HCT116 (cell line): ENCODE results near the gene WDR62. TPM values are rescaled to one million over a fixed set of nuclear protein-coding genes. Genes with fewer than 3 reads are reported as not detected.

Experiments
- ATAC-seq: fragments of 200-7000 bp; cut with Tn5 transposase; 2 replicates; pipeline ENCODE4 v1.9.1; 2020; ENCODE audit warnings: mild to moderate bottlenecking, moderate library complexity
- BruUV-seq: library from RNA; stranded (reverse); fragments of 400-500 nt; replicated peaks from 2 replicates; lab custom pipeline; 2021; lab: Mats Ljungman, UMichigan
- CTCF ChIA-PET: fragments of 300-600 bp; sonication (Branson Sonifier 250); formaldehyde crosslinking; loops from one replicate; lab custom pipeline; 2021; ENCODE audit warnings: antibody characterized with exemption; lab: Charles Lee
- POLR2A ChIA-PET: fragments of 300-600, 350-600 bp; sonication (Branson Sonifier 250); formaldehyde crosslinking; loops from one replicate; lab custom pipeline; 2021; ENCODE audit warnings: antibody characterized with exemption; lab: Charles Lee
- RAD21 ChIA-PET, 2 experiments: fragments of 300-600 bp; sonication (Branson Sonifier 250); formaldehyde crosslinking; loops; one replicate each; lab custom pipeline; 2023; ENCODE audit warnings: low total read pairs in 2 of 2; ENCODE audit not compliant: uncharacterized antibody in 2 of 2, unreplicated experiment in 2 of 2, low non-redundant PET in 1 of 2; lab: Charles Lee
- DNase-seq: peaks from one replicate; pipeline ENCODE4 v3.0.0-alpha.2; 2010; ENCODE audit warnings: low read depth, low spot score
- H2AFZ ChIP-seq: fragments of 200-600 bp; shearing (Covaris generic), sonication (generic); 2 replicates; pipeline ENCODE4 v1.6.1; 2017; ENCODE audit warnings: low read depth, mixed run types, mixed read lengths, antibody characterized with exemption, low read length; ENCODE audit not compliant: poor library complexity, severe bottlenecking
- H3K27ac ChIP-seq: 2 replicates; pipeline ENCODE4 v1.5.1; 2012; ENCODE audit warnings: low read depth, low read length
- H3K27me3 ChIP-seq: fragments of 200-600 bp; sonication (generic); 2 replicates; pipeline ENCODE4 v1.6.1; 2016; ENCODE audit warnings: mixed run types, low read length, mixed read lengths; ENCODE audit not compliant: insufficient read depth
- H3K36me3 ChIP-seq, 2 experiments: fragments of 200-500 bp in 1 of 2; fragments of 200-600 bp in 1 of 2; sonication (Bioruptor generic) in 1 of 2; sonication (generic) in 1 of 2; 2 replicates each; pipeline versions ENCODE4 v1.5.1 to v1.6.1; 2014 to 2016; ENCODE audit warnings: low read length in 2 of 2, inconsistent platforms in 1 of 2, mixed read lengths in 1 of 2, mixed run types in 1 of 2; ENCODE audit not compliant: insufficient read depth in 2 of 2, control insufficient read depth in 1 of 2
- H3K4me1 ChIP-seq, 2 experiments: fragments of 200-600 bp in 1 of 2; sonication (generic) in 1 of 2; 2 replicates each; pipeline versions ENCODE4 v1.5.1 to v1.6.1; 2012 to 2017; ENCODE audit warnings: low read length in 2 of 2, inconsistent platforms in 1 of 2, mild to moderate bottlenecking in 1 of 2, mixed read lengths in 1 of 2, mixed run types in 1 of 2, moderate library complexity in 1 of 2; ENCODE audit not compliant: insufficient read depth in 2 of 2, control insufficient read depth in 1 of 2
- H3K4me2 ChIP-seq: fragments of 200-600 bp; sonication (generic); 2 replicates; pipeline ENCODE4 v1.6.1; 2017; ENCODE audit warnings: mixed run types, low read length, mixed read lengths
- H3K4me3 ChIP-seq, 2 experiments: fragments of 200-600 bp in 1 of 2; sonication (generic) in 1 of 2; replicated peaks in 1 of 2; 2 replicates each; pipeline ENCODE4 v1.5.1; 2011 to 2016; ENCODE audit warnings: low read length in 2 of 2, control low read depth in 1 of 2, low read depth in 1 of 2, mild to moderate bottlenecking in 1 of 2, mixed read lengths in 1 of 2, mixed run types in 1 of 2
- H3K79me2 ChIP-seq: fragments of 200-600 bp; sonication (generic); 2 replicates; pipeline ENCODE4 v1.6.1; 2017; ENCODE audit warnings: mild to moderate bottlenecking, mixed run types, low read length, moderate library complexity, mixed read lengths; ENCODE audit not compliant: insufficient read depth
- H3K9ac ChIP-seq: fragments of 200-600 bp; sonication (generic); 2 replicates; pipeline ENCODE4 v1.6.1; 2016; ENCODE audit warnings: low read length, mixed read lengths
- H3K9me2 ChIP-seq: fragments of 200-600 bp; sonication (generic), shearing (Covaris generic); 2 replicates; pipeline ENCODE4 v1.6.1; 2017; ENCODE audit warnings: mixed run types, mild to moderate bottlenecking, moderate library complexity; ENCODE audit not compliant: insufficient read depth
- H3K9me3 ChIP-seq, 2 experiments: fragments of 200-500 bp in 1 of 2; fragments of 200-600 bp in 1 of 2; sonication (Bioruptor generic) in 1 of 2; sonication (generic) in 1 of 2; 2 replicates each; pipeline ENCODE4 v1.6.1; 2014 to 2017; ENCODE audit warnings: low read length in 2 of 2, mixed read lengths in 2 of 2, inconsistent platforms in 1 of 2, low read depth in 1 of 2, mild to moderate bottlenecking in 1 of 2, mixed run types in 1 of 2, moderate library complexity in 1 of 2; ENCODE audit not compliant: control insufficient read depth in 1 of 2, insufficient read depth in 1 of 2
- H4K20me1 ChIP-seq: fragments of 200-600 bp; sonication (generic), shearing (Covaris generic); 2 replicates; pipeline ENCODE4 v1.6.1; 2017; ENCODE audit warnings: mixed run types, mild to moderate bottlenecking, moderate library complexity; ENCODE audit not compliant: insufficient read depth
- CBX3 ChIP-seq: IDR thresholded peaks from 2 replicates; pipeline ENCODE4 v1.6.1; 2012; ENCODE audit warnings: low read depth
- CEBPB ChIP-seq: IDR thresholded peaks from 2 replicates; pipeline ENCODE4 v1.6.1; 2012; ENCODE audit warnings: low read depth
- CTCF ChIP-seq, 3 experiments: fragments of 200-600 bp in 1 of 3; sonication (generic) in 1 of 3; IDR thresholded peaks in 2 of 3; conservative IDR thresholded peaks in 1 of 3; 2 replicates each; pipeline ENCODE4 v1.5.1; 2012 to 2017; ENCODE audit warnings: low read depth in 2 of 3, low read length in 2 of 3, antibody characterized with exemption in 1 of 3, borderline replicate concordance in 1 of 3, control low read depth in 1 of 3, mild to moderate bottlenecking in 1 of 3, mixed read lengths in 1 of 3, mixed run types in 1 of 3, moderate library complexity in 1 of 3; ENCODE audit not compliant: insufficient read depth in 1 of 3
- EGR1 ChIP-seq: IDR thresholded peaks from 2 replicates; pipeline ENCODE4 v1.6.1; 2012; ENCODE audit warnings: low read depth
- ELF1 ChIP-seq: IDR thresholded peaks from 2 replicates; pipeline ENCODE4 v1.6.1; 2012; ENCODE audit warnings: low read depth, borderline replicate concordance
- EZH2 ChIP-seq: fragments of 200-600 bp; sonication (generic); IDR thresholded peaks from 2 replicates; pipeline ENCODE4 v1.6.1; 2017; ENCODE audit warnings: antibody characterized with exemption, mixed run types
- EZH2phosphoT487 ChIP-seq: fragments of 200-600 bp; IDR thresholded peaks from 2 replicates; pipeline ENCODE4 v1.6.1; 2018; ENCODE audit warnings: antibody characterized with exemption, borderline replicate concordance
- FOSL1 ChIP-seq: IDR thresholded peaks from 2 replicates; pipeline ENCODE4 v1.6.1; 2012; ENCODE audit warnings: low read depth
- JUND ChIP-seq: IDR thresholded peaks from 2 replicates; pipeline ENCODE4 v1.6.1; 2012
- MAX ChIP-seq: IDR thresholded peaks from 2 replicates; pipeline ENCODE4 v1.6.1; 2012
- POLR2A ChIP-seq: IDR thresholded peaks from 2 replicates; pipeline ENCODE4 v1.7.0; 2011; ENCODE audit warnings: borderline replicate concordance; ENCODE audit not compliant: insufficient read depth, insufficient read length; ENCODE audit errors: extremely low read depth
- RAD21 ChIP-seq: IDR thresholded peaks from 2 replicates; pipeline ENCODE4 v1.6.1; 2012; ENCODE audit warnings: low read depth, mild to moderate bottlenecking
- SIN3A ChIP-seq: IDR thresholded peaks from 2 replicates; pipeline ENCODE4 v1.6.1; 2012; ENCODE audit warnings: low read depth
- SP1 ChIP-seq: IDR thresholded peaks from 2 replicates; pipeline ENCODE4 v1.6.1; 2012; ENCODE audit warnings: low read depth
- YY1 ChIP-seq: IDR thresholded peaks from 2 replicates; pipeline ENCODE4 v1.6.1; 2011; ENCODE audit warnings: low read length, low read depth, moderate library complexity, mild to moderate bottlenecking; ENCODE audit not compliant: insufficient replicate concordance; ENCODE audit errors: extremely low read depth
- ZBTB33 ChIP-seq: IDR thresholded peaks from 2 replicates; pipeline ENCODE4 v1.6.1; 2011; ENCODE audit warnings: mild to moderate bottlenecking, low read length, moderate library complexity; ENCODE audit not compliant: insufficient replicate concordance; ENCODE audit errors: extremely low read depth
- ZFX ChIP-seq: fragments of 450-650 bp; IDR thresholded peaks from 2 replicates; pipeline ENCODE4 v1.6.1; 2017
- ZNF274 ChIP-seq: fragments of 200-500 bp; sonication (Bioruptor generic); IDR thresholded peaks from 2 replicates; pipeline ENCODE4 v1.6.1; 2014; ENCODE audit warnings: mild to moderate bottlenecking, low read depth, low read length, inconsistent platforms
- intact Hi-C: fragments of 100-400 bp; cut with micrococcal nuclease; formaldehyde crosslinking; loops from 2 replicates; pipeline ENCODE4 v1.10.0; 2022
- total RNA-seq: library from RNA; stranded (reverse); gene quantifications from one replicate; pipeline ENCODE4 v1.2.1, GENCODE V29; 2021; ENCODE audit not compliant: unreplicated experiment

Gene WDR62
- total RNA-seq, 1 experiment from 2014 or later: 17.0 TPM

- Histone ChIP-seq H3K27ac (no peak overlapping the region), H3K4me1 (no peaks in the 10 kb centered on the region), H3K9me2 (no peaks in the 10 kb centered on the region)
- intact Hi-C loops: no loop called here
- ChIA-PET RAD21 (no interaction called here), CTCF (no interaction called here)
- no TSS peak for BruUV-seq
- no peak for TF ChIP-seq MAX
- TF ChIP-seq, all 23 proteins: peak for 0
- POLR2A ChIA-PET: no interaction called here
- H3K36me3 ChIP-seq: peaks cover 10 to 32% of the 10 kb centered on the region in 2 experiments
- no peak overlapping the region for H3K9ac ChIP-seq
- H4K20me1 ChIP-seq: no peaks in the 10 kb centered on the region
- ATAC-seq: no peak
- no peaks in the 10 kb centered on the region for H3K27me3 ChIP-seq
- DNase-seq: no peak
- no peak overlapping the region for H2AFZ ChIP-seq
- no peaks in the 10 kb centered on the region for H3K9me3 ChIP-seq
- no peak overlapping the region for H3K4me2 ChIP-seq
- no peaks in the 10 kb centered on the region for H3K79me2 ChIP-seq
- no peak overlapping the region for H3K4me3 ChIP-seq
These were observed 36.4 kb downstream of the WDR62 start for GRCh38 chr19:36090910-36091695.

GRCh38 chr19:36092566-36092965, 37.9 kb downstream of the WDR62 start:
- ATAC-seq: no peak
- no TSS peak for BruUV-seq
- POLR2A ChIA-PET: no interaction called here
- TF ChIP-seq EZH2phosphoT487: no peak
- TF ChIP-seq POLR2A: no peak
- no peak for TF ChIP-seq YY1
- no peak for TF ChIP-seq ZFX
- TF ChIP-seq EZH2: no peak
- TF ChIP-seq ZNF274: no peak
- TF ChIP-seq SP1: no peak
- no peak for TF ChIP-seq ELF1
- no peak for TF ChIP-seq RAD21
- TF ChIP-seq CTCF (IDR thresholded peaks at IDR 0.05 in 2 of 3, conservative IDR thresholded peaks at IDR 0.05 in 1 of 3; ENCODE audit: borderline replicate concordance in 1 of 3, insufficient read depth in 1 of 3, low read depth in 2 of 3, low read length in 2 of 3): no peak
- no peak for TF ChIP-seq FOSL1
- no peak for TF ChIP-seq SIN3A
- TF ChIP-seq EGR1: no peak
- no peak for TF ChIP-seq ZBTB33
- no peak for TF ChIP-seq CBX3
- TF ChIP-seq JUND: no peak
- TF ChIP-seq CEBPB: no peak

More at GRCh38 chr19:36092566-36092965, 37.9 kb downstream of the WDR62 start:
- Histone ChIP-seq H3K27ac (no peak overlapping the region), H3K9me3 (no peaks in the 10 kb centered on the region), H3K79me2 (no peaks in the 10 kb centered on the region), H3K27me3 (no peaks in the 10 kb centered on the region), H2AFZ (no peak overlapping the region), H3K4me1 (no peaks in the 10 kb centered on the region), H3K4me3 (no peak overlapping the region), H3K9ac (no peak overlapping the region), H3K4me2 (no peak overlapping the region), H3K9me2 (no peaks in the 10 kb centered on the region), H4K20me1 (no peaks in the 10 kb centered on the region), H3K36me3 (peaks cover 8 to 32% of the 10 kb centered on the region in 2 experiments)
- ChIA-PET CTCF (no interaction called here), RAD21 (no interaction called here)
- intact Hi-C loops: no loop called here
- DNase-seq: no peak
